Right lobe of liver (tissue), 6 donors: ENCODE measurements around the gene FUCA1. TPM values are rescaled to one million over a fixed set of nuclear protein-coding genes. Genes with fewer than 3 reads are reported as not detected.

Experiments
- ATAC-seq, 4 donors: fragments of 200-7000 bp; cut with Tn5 transposase; one replicate each; pipeline ENCODE4 v1.9.1; 2020; ENCODE audit warnings: mild to moderate bottlenecking in 4 of 4, moderate library complexity in 4 of 4
- DNase-seq, 3 donors: peaks; one replicate each; pipeline ENCODE4 v3.0.0-alpha.2; 2020
- H3K27ac ChIP-seq, 3 donors: fragments of 200-600 bp; one replicate each; pipeline ENCODE4 v1.8.0; 2022
- H3K27me3 ChIP-seq, 2 donors: fragments of 200-600 bp; one replicate each; pipeline ENCODE4 v1.8.0; 2022
- H3K36me3 ChIP-seq, 4 donors: fragments of 200-600 bp; sonication (generic) in 1 of 4; one replicate each; pipeline versions ENCODE4 v1.5.1 to v1.8.0; 2017 to 2022; ENCODE audit warnings: control low read depth in 1 of 4
- H3K4me1 ChIP-seq, 4 donors: fragments of 200-600 bp; sonication (generic) in 1 of 4; one replicate each; pipeline versions ENCODE4 v1.5.1 to v1.8.0; 2017 to 2022; ENCODE audit warnings: control low read depth in 1 of 4
- H3K4me3 ChIP-seq, 3 donors: fragments of 200-600 bp; one replicate each; pipeline ENCODE4 v1.8.0; 2022
- H3K9me3 ChIP-seq, 4 donors: fragments of 200-600 bp; sonication (generic) in 1 of 4; one replicate each; pipeline versions ENCODE4 v1.5.1 to v1.8.0; 2017 to 2022; ENCODE audit warnings: control low read depth in 1 of 4
- CTCF ChIP-seq, 4 donors: fragments of 200-600 bp in 3 of 4; fragments of 450-650 bp in 1 of 4; IDR thresholded peaks; one replicate each; pipeline versions ENCODE4 v1.5.1 to v1.8.0; 2016 to 2022; ENCODE audit warnings: antibody characterized with exemption in 4 of 4, mild to moderate bottlenecking in 2 of 4
- POLR2A ChIP-seq: fragments of 450-650 bp; IDR thresholded peaks from one replicate; pipeline ENCODE4 v1.6.1; 2017; ENCODE audit warnings: antibody characterized with exemption, mild to moderate bottlenecking
- WGBS: methylation state at CpG from one replicate; pipeline ENCODE4 v1.1.6; 2018; ENCODE audit warnings: low coverage, low lambda C conversion rate; ENCODE audit not compliant: insufficient coverage; ENCODE audit errors: missing lambda C conversion rate; 5-methylcytosine and 5-hydroxymethylcytosine counted together
- intact Hi-C, 2 donors: fragments of 100-400 bp; cut with DNase I; formaldehyde crosslinking; loops; one replicate each; pipeline versions ENCODE4 v1.11.2 to v1.14.1; 2022
- total RNA-seq, 6 experiments: library from RNA; depleted of rRNA in 2 of 6; stranded (reverse); fragments of >200 nt in 2 of 6; fragmentation: NEBNext Ultra II Directional in 3 of 6; extraction: Animal tissue kit (Norgen Biotek cat#: 25700) in 3 of 6; gene quantifications; one replicate each; pipeline versions ENCODE4 v1.1.0 to v1.2.4, GENCODE V29; 2016 to 2023
- donor health status: DM: no; HTN: yes; CAD: no.
- donor health status: DM: no; HTN: no; CAD: no.
- donor health status: DM: no; HTN: no; CAD: no.
- donor health status: DM: no; HTN: yes; CAD: no.
- donor health status: DM: no; HTN: yes; CAD: no.

FUCA1 gene
- total RNA-seq, 6 experiments from 2014 or later: 37.1 to 54.7 (median 45.1) TPM

- Histone ChIP-seq H3K27ac (no peak overlapping the region), H3K4me3 (no peak overlapping the region), H3K9me3 (no peaks in the 10 kb centered on the region), H3K27me3 (no peaks in the 10 kb centered on the region), H3K4me1 (no peaks in the 10 kb centered on the region), H3K36me3 (no peaks in the 10 kb centered on the region)
- intact Hi-C loops: no loop called here
- DNase-seq (no peak), ATAC-seq (no peak)
- WGBS: 27% methylated on average over 2 of the region's 10 CpGs
- TF ChIP-seq POLR2A: no peak
- no peak for TF ChIP-seq CTCF (IDR thresholded peaks at IDR 0.05)
These were observed 41.3 kb upstream of the FUCA1 start for GRCh38 chr1:23909412-23909811.

DNA sequence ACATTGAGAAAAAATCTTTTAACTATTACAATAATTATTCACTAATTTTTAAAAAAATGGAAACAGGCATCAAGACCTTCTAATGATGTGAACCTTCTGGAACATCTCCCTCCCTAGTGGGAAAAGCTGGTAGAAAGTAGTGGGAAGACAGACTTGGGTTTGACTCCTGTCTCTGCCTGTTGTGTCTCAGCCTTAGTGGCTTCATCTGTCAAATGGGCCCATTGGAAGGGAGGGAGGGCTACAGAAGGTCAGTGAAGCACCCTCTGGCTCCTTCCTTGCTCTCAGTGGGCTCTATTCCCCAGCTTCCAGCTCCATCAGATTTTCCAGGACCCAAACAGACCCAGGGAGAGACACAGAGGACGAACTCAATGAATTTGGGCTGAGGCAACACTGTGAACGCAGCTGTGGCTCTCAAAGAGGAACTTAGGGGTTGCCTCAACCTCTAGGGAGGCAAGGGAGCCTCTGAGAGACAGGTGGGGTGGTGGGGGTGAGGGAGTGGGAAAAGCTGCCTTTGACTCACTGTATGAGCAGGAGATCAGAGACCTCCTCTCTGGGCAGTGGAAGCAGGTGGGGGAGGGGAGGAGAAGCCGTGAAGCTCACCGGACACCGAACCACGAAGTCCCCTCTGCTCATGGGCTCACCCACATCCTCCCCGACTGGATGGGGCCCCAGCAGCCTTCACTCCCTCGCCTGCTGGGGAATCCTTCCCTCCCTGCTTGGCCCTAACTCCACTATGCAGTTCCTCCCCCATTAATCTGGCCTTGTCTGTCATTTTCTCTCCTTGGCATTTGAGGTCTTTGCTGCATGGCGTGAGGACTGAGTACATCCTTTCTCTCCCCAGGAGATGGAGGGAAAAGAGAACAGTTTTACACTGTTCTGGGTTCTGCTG lies 40.6 kb upstream of the FUCA1 start:
- ATAC-seq (peak; percentile 21 to 52 (median 39)), DNase-seq (no peak)
- 17% methylated on average over 1 of the region's 9 CpGs for WGBS
- Histone ChIP-seq H3K4me3 (no peak overlapping the region), H3K4me1 (no peaks in the 10 kb centered on the region), H3K9me3 (no peaks in the 10 kb centered on the region), H3K36me3 (no peaks in the 10 kb centered on the region), H3K27me3 (peaks cover 0 to 5% of the 10 kb centered on the region in 2 donors), H3K27ac (no peak overlapping the region)
- TF ChIP-seq POLR2A (no peak), CTCF (IDR thresholded peaks at IDR 0.05) (no peak)
- intact Hi-C loops: no loop called here

GRCh38 chr1:23906731-23907130 lies 38.6 kb upstream of the FUCA1 start:
- DNase-seq (no peak), ATAC-seq (no peak)
- Histone ChIP-seq H3K4me3 (no peak overlapping the region), H3K4me1 (peaks cover 0 to 4% (median 0%) of the 10 kb centered on the region in 4 donors), H3K36me3 (no peaks in the 10 kb centered on the region), H3K9me3 (no peaks in the 10 kb centered on the region), H3K27ac (no peak overlapping the region), H3K27me3 (peaks cover 0 to 9% of the 10 kb centered on the region in 2 donors)
- 100% methylated on average over 1 of the region's 1 CpG for WGBS
- intact Hi-C loops: no loop called here
- TF ChIP-seq POLR2A (no peak), CTCF (IDR thresholded peaks at IDR 0.05) (no peak)

GRCh38 chr1:23905461-23906025 lies 37.5 kb upstream of the FUCA1 start:
- 76% methylated on average over 7 of the region's 7 CpGs for WGBS
- no peaks in the 10 kb centered on the region for H3K9me3 ChIP-seq
- intact Hi-C loops: no loop called here

More at GRCh38 chr1:23905461-23906025, 37.5 kb upstream of the FUCA1 start:
- Histone ChIP-seq H3K27me3 (peaks cover 0 to 9% of the 10 kb centered on the region in 2 donors), H3K4me3 (no peak overlapping the region), H3K36me3 (no peaks in the 10 kb centered on the region), H3K27ac (no peak overlapping the region), H3K4me1 (peaks cover 0 to 4% (median 0%) of the 10 kb centered on the region in 4 donors)
- DNase-seq: no peak
- no peak for ATAC-seq
- TF ChIP-seq POLR2A: no peak
- TF ChIP-seq CTCF (IDR thresholded peaks at IDR 0.05): no peak
